Fibroblast of peridontal ligament (primary cell): ENCODE results near the gene HSD17B1.
"Not testable (repeated sequence)": the region's sequence is repeated elsewhere in the genome, so short reads cannot be mapped to it uniquely, and the experiment has no call there.

Experiments used
- DNase-seq: peaks from one replicate; pipeline ENCODE4 v3.0.0-alpha.2; 2010; ENCODE audit errors: extremely low read depth

The HSD17B1 gene

GRCh38 chr17:42547698-42548069 lies 5.0 kb upstream of the HSD17B1 start:
- DNase-seq = no peak

GRCh38 chr17:42548070-42548837 lies 4.5 kb upstream of the HSD17B1 start:
- DNase-seq = no peak

DNA sequence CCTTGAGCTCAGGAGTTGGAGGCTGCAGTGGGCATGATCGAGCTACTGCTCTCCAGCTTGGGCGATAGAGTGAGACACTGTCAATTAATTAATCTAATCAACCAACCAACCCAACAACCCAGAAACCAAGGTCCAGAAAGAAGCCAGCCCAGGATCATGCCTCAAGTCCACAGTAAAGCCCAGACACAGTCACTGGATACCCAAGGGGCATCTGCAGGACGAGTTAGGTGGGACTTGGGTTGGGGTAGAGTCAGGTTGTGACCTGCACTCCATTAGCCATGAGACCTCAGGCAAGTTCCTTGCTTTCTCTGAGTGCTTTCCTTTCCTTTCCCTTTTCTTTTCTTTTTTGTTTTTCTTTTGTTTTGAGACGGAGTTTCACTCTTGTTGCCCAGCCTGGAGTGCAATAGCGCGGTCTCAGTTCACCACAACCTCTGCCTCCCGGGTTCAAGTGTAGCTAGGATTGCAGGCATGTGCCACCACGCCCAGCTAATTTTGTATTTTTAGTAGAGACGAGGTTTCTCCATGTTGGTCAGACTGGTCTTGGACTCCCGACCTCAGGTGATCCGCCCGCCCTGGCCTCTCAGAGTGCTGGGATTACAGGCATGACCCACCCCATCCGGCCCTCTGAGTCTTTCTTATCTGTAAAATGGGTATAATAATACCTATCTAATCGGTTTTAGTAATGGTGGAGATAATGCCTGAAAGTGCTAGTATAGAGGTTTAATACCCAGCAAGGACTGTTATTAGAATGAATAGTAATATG lies 3.5 kb upstream of the HSD17B1 start:
- DNase-seq = no peak

DNA sequence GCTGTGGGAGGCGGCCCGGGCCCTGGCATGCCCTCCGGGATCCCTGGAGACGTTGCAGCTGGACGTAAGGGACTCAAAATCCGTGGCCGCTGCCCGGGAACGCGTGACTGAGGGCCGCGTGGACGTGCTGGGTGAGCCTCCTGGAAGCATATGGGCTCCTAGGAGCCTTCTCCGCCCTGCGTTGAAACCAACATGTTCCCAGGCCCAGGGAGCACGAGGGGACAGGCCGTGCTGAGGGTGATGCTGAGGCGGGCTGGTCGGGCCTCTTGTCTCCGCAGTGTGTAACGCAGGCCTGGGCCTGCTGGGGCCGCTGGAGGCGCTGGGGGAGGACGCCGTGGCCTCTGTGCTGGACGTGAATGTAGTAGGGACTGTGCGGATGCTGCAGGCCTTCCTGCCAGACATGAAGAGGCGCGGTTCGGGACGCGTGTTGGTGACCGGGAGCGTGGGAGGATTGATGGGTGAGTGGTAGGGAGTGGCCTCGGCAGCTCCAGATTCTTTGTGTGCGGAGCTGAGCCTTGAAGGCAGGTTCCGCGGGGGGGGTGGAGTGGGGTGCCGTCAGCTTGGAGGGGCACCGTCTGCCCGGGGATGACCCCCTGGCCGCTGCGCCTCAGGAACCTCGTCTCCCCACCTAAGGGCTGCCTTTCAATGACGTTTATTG lies 567 bp downstream of the HSD17B1 start:
- DNase-seq = no peak

DNA sequence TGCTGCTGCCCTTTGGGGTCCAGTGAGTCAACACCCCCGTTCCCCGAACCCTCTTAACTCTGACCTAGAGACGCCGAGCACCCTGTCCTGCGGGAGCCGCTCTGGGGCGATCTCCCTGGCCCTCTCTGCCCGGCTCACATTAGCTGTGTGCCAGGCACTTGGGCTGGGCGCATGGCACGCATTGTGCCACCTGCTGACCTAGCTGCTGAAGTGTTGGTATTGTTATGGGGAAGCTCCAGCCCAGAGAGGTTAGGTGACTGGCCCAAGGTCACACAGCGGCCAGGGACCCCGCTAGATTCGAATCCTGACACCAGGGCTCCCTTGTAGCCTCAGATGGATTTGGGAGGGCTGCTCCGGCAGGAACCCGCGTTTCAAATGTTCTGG lies 1.1 kb downstream of the HSD17B1 start:
- DNase-seq = no peak

GRCh38 chr17:42554250-42555121 lies 1.8 kb downstream of the HSD17B1 start:
- DNase-seq = peak; percentile 63

- no peak for DNase-seq
These were observed 2.4 kb downstream of the HSD17B1 start for GRCh38 chr17:42555122-42555622.

GRCh38 chr17:42555961-42556617 lies 3.4 kb downstream of the HSD17B1 start:
- DNase-seq = not testable (repeated sequence)

- DNase-seq = no peak
These were observed 6.4 kb downstream of the HSD17B1 start for GRCh38 chr17:42559075-42559474.

- no peak for DNase-seq
These were observed 7.5 kb downstream of the HSD17B1 start for GRCh38 chr17:42560246-42560645.

DNA sequence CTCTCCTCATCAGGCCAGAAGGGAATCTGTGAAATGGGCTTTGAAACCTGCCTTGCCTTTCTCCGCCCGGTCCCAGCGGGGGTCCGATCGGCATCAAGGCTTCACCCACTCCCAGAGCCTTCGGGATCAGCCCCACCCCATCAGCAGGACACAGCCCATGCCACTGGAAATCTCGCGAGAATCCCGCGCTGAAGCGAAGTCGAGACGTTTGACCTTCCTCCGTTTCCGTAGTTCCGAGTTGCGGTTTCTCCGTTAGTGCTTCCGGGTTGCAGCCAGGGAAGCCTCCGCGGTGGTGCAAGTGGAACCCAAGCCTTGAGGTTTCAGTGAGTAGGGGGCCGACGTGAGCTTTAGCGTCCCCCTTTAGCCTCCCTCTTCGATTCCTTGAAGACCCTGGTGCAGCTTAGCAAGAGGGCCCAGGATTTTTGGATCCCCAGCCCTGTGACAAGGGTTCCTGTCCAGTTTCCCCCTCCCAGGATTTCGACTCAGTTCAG lies 9.2 kb downstream of the HSD17B1 start, which contains the start of gene COASY:
Gene COASY, plus strand, starts transcription at position 252 of the 491 bp plus-strand sequence. CDS start 475 bp downstream, outside the sequence.
- peak; percentile 99 for DNase-seq

DNA sequence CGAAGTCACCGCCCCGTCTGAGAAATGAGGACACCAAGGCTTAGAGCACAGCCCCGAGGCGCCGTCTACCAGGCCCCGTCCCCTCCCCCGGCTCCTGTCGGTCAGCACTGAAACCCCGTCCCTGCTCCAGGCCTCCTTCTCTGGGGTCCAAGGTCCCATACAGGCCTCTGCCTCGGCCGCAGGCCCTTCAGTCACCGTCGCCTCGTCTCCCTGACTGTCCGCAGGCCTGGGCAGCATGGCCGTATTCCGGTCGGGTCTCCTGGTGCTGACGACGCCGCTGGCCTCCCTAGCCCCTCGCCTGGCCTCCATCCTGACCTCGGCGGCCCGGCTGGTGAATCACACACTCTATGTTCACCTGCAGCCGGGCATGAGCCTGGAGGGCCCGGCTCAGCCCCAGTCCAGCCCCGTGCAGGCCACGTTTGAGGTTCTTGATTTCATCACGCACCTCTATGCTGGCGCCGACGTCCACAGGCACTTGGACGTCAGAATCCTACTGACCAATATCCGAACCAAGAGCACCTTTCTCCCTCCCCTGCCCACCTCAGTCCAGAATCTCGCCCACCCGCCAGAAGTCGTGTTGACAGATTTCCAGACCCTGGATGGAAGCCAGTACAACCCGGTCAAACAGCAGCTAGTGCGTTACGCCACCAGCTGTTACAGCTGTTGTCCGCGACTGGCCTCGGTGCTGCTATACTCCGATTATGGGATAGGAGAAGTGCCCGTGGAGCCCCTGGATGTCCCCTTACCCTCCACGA lies 9.8 kb downstream of the HSD17B1 start:
- peak; percentile 21 for DNase-seq

GRCh38 chr17:42563143-42563509 lies 10.4 kb downstream of the HSD17B1 start:
- no peak for DNase-seq

- DNase-seq = no peak
These were observed 10.8 kb downstream of the HSD17B1 start for GRCh38 chr17:42563543-42563942.

DNA sequence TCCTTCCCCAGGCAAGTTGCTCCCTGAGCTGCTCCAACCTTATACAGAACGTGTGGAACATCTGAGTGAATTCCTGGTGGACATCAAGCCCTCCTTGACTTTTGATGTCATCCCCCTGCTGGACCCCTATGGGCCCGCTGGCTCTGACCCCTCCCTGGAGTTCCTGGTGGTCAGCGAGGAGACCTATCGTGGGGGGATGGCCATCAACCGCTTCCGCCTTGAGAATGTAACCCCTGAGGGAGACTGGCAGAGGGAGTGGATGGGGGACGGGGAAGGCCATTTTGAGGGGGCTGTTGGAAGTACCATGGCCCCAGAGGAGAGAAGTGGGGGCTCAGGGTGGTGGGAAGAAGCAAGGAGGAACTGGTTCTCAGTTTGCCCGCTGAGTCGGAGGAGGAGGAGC lies 11.2 kb downstream of the HSD17B1 start:
- DNase-seq = no peak

GRCh38 chr17:42564815-42565522 lies 12.2 kb downstream of the HSD17B1 start:
- DNase-seq = no peak

DNA sequence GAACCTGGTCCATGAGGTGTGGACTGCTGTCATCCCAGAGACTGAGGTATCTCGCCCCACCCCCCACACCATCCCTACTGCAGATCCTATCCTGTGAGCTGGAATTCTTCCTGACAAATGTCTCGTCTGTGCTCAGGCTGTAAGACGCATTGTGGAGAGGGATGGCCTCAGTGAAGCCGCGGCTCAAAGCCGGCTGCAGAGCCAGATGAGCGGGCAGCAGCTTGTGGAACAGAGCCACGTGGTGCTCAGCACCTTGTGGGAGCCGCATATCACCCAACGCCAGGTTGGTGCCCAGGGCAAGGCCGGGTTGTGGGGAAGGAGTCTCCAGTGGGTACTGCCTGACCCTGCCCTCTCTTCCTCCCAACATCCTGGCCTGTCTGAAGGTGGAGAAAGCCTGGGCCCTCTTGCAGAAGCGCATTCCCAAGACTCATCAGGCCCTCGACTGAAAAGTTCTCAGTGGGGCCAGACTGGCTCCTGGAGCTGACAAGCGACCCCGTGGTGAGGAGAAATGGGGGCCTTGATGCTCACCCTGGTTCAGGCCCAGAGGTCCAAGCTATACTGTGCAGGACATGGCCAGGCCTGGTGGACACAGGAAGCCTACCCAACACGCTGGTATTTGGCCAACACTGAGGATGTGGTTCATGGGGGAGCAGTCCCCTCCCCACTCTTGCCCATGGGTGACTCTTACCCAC lies 12.9 kb downstream of the HSD17B1 start:
- no peak for DNase-seq

- DNase-seq = no peak
These were observed 13.6 kb downstream of the HSD17B1 start for GRCh38 chr17:42566215-42566882.
